ENCODE results near the gene CERS6. TPM values are rescaled to one million over a fixed set of nuclear protein-coding genes. Genes with fewer than 3 reads are reported as not detected.
"Not testable (repeated sequence)": the region's sequence is repeated elsewhere in the genome, so short reads cannot be mapped to it uniquely, and the experiment has no call there.

The CERS6 gene
- 35.1 and 37.6 TPM in 2 replicates for total RNA-seq (2014; rRNA removed; shearing (Covaris generic))

- H3K27ac ChIP-seq: peak within 1 kb of the TSS; percentile 74
These were observed at the start of gene CERS6 for GRCh38 chr2:168455645-168456520. TSS of gene CERS6 (plus strand) at chr2:168456272. CDS start at chr2:168456449, 177 bp downstream.

GRCh38 chr2:168412301-168412700 is 43.8 kb upstream of the CERS6 start:
- not testable (repeated sequence) for H3K27ac ChIP-seq; H3K36me3 ChIP-seq; H3K4me1 ChIP-seq; H3K4me3 ChIP-seq; DNase-seq; H3K27me3 ChIP-seq; H3K9me3 ChIP-seq (replicated peaks)

More at GRCh38 chr2:168455645-168456520, at the start of gene CERS6:
- 0 out of 2 replicates have a peak, but pooled peaks cover 3% of the 10 kb centered on the region for H3K4me1 ChIP-seq
- peak within 1 kb of the TSS; percentile 88 for H3K4me3 ChIP-seq
- H3K27me3 ChIP-seq: no peaks in the 10 kb centered on the region
- no peaks in the 10 kb centered on the region for H3K36me3 ChIP-seq
- H3K9me3 ChIP-seq (replicated peaks): no peaks in the 10 kb centered on the region
- DNase-seq: peak; percentile 94

GRCh38 chr2:168413101-168413500 is 43.0 kb upstream of the CERS6 start:
- not testable (repeated sequence) for H3K27ac ChIP-seq; DNase-seq; H3K36me3 ChIP-seq; H3K9me3 ChIP-seq (replicated peaks); H3K27me3 ChIP-seq; H3K4me3 ChIP-seq; H3K4me1 ChIP-seq

GRCh38 chr2:168416555-168416954 is 39.5 kb upstream of the CERS6 start:
- no peak for DNase-seq
- no peaks in the 10 kb centered on the region for H3K27me3 ChIP-seq
- H3K27ac ChIP-seq: no peak overlapping the region
- no peak overlapping the region for H3K4me3 ChIP-seq
- no peaks in the 10 kb centered on the region for H3K36me3 ChIP-seq
- H3K9me3 ChIP-seq (replicated peaks): no peaks in the 10 kb centered on the region; the same call in 1 of the 2 replicates
- no peaks in the 10 kb centered on the region for H3K4me1 ChIP-seq

- Histone ChIP-seq H3K9me3 (replicated peaks) (no peaks in the 10 kb centered on the region), H3K27me3 (no peaks in the 10 kb centered on the region; the same call in 1 of the 2 replicates), H3K4me3 (no peak overlapping the region), H3K36me3 (no peaks in the 10 kb centered on the region), H3K27ac (no peak overlapping the region), H3K4me1 (no peaks in the 10 kb centered on the region)
- DNase-seq: no peak
These were observed 33.5 kb upstream of the CERS6 start for GRCh38 chr2:168422584-168422983.

GRCh38 chr2:168424112-168424951 is 31.7 kb upstream of the CERS6 start:
- Histone ChIP-seq H3K4me3 (no peak overlapping the region), H3K27me3 (no peaks in the 10 kb centered on the region; the same call in 1 of the 2 replicates)
- no peak for DNase-seq

GRCh38 chr2:168424971-168425370 is 31.1 kb upstream of the CERS6 start:
- H3K36me3 ChIP-seq: no peaks in the 10 kb centered on the region
- H3K27ac ChIP-seq: no peak overlapping the region
- no peaks in the 10 kb centered on the region; the same call in 1 of the 2 replicates for H3K4me1 ChIP-seq
- DNase-seq: no peak
- H3K4me3 ChIP-seq: no peak overlapping the region
- H3K27me3 ChIP-seq: no peaks in the 10 kb centered on the region; the same call in 1 of the 2 replicates
- no peaks in the 10 kb centered on the region for H3K9me3 ChIP-seq (replicated peaks)

More at GRCh38 chr2:168424112-168424951, 31.7 kb upstream of the CERS6 start:
- no peaks in the 10 kb centered on the region for H3K9me3 ChIP-seq (replicated peaks)
- no peaks in the 10 kb centered on the region for H3K4me1 ChIP-seq
- H3K27ac ChIP-seq: no peak overlapping the region
- H3K36me3 ChIP-seq: no peaks in the 10 kb centered on the region

- Histone ChIP-seq H3K9me3 (replicated peaks) (no peaks in the 10 kb centered on the region), H3K4me3 (no peak overlapping the region), H3K27me3 (no peaks in the 10 kb centered on the region; the same call in 1 of the 2 replicates), H3K4me1 (no peaks in the 10 kb centered on the region; the same call in 1 of the 2 replicates), H3K36me3 (no peaks in the 10 kb centered on the region), H3K27ac (no peak overlapping the region)
- DNase-seq: no peak
These were observed 29.2 kb upstream of the CERS6 start for GRCh38 chr2:168426861-168427260.

GRCh38 chr2:168427451-168427850 is 28.6 kb upstream of the CERS6 start:
- Histone ChIP-seq H3K4me3 (no peak overlapping the region), H3K27ac (no peak overlapping the region), H3K4me1 (no peaks in the 10 kb centered on the region; the same call in 1 of the 2 replicates), H3K27me3 (no peaks in the 10 kb centered on the region; the same call in 1 of the 2 replicates), H3K36me3 (no peaks in the 10 kb centered on the region), H3K9me3 (replicated peaks) (no peaks in the 10 kb centered on the region)
- peak in 1 of 2 experiments; percentile 11 for DNase-seq

- H3K4me3 ChIP-seq: no peak overlapping the region
- DNase-seq: no peak
- H3K27ac ChIP-seq: no peak overlapping the region
- H3K36me3 ChIP-seq: no peaks in the 10 kb centered on the region
- H3K4me1 ChIP-seq: no peaks in the 10 kb centered on the region; the same call in 1 of the 2 replicates
- no peaks in the 10 kb centered on the region for H3K9me3 ChIP-seq (replicated peaks)
- H3K27me3 ChIP-seq: no peaks in the 10 kb centered on the region; the same call in 1 of the 2 replicates
These were observed 27.6 kb upstream of the CERS6 start for GRCh38 chr2:168428431-168428830.

GRCh38 chr2:168429988-168430387 is 26.1 kb upstream of the CERS6 start:
- H3K9me3 ChIP-seq (replicated peaks): no peaks in the 10 kb centered on the region
- H3K27me3 ChIP-seq: no peaks in the 10 kb centered on the region
- peak; percentile 23 to 41 for DNase-seq
- H3K4me3 ChIP-seq: peak overlapping the region; percentile 14
- H3K27ac ChIP-seq: no peak overlapping the region
- no peaks in the 10 kb centered on the region for H3K36me3 ChIP-seq
- H3K4me1 ChIP-seq: no peaks in the 10 kb centered on the region; the same call in 1 of the 2 replicates

- Histone ChIP-seq H3K27ac (no peak overlapping the region), H3K27me3 (no peaks in the 10 kb centered on the region), H3K4me3 (peak overlapping the region; percentile 14), H3K4me1 (no peaks in the 10 kb centered on the region; the same call in 1 of the 2 replicates), H3K36me3 (no peaks in the 10 kb centered on the region), H3K9me3 (replicated peaks) (no peaks in the 10 kb centered on the region)
- DNase-seq: no peak
These were observed 25.6 kb upstream of the CERS6 start for GRCh38 chr2:168430431-168430830.

GRCh38 chr2:168431301-168432024 is 24.6 kb upstream of the CERS6 start:
- H3K27me3 ChIP-seq: no peaks in the 10 kb centered on the region
- DNase-seq: no peak
- H3K9me3 ChIP-seq (replicated peaks): no peaks in the 10 kb centered on the region
- H3K36me3 ChIP-seq: no peaks in the 10 kb centered on the region
- no peak overlapping the region for H3K4me3 ChIP-seq
- H3K4me1 ChIP-seq: no peaks in the 10 kb centered on the region; the same call in 1 of the 2 replicates
- H3K27ac ChIP-seq: no peak overlapping the region

GRCh38 chr2:168432100-168432499 is 24.0 kb upstream of the CERS6 start:
- no peaks in the 10 kb centered on the region for H3K9me3 ChIP-seq (replicated peaks)
- DNase-seq: no peak
- H3K4me3 ChIP-seq: no peak overlapping the region
- H3K4me1 ChIP-seq: no peaks in the 10 kb centered on the region; the same call in 1 of the 2 replicates
- no peaks in the 10 kb centered on the region for H3K36me3 ChIP-seq
- no peak overlapping the region for H3K27ac ChIP-seq
- no peaks in the 10 kb centered on the region for H3K27me3 ChIP-seq

All from SJCRH30 (cell line).